ENCODE data around the gene TFEB.

Gene TFEB

GRCh38 chr6:41653691-41654090 lies 81.7 kb downstream of the TFEB start:
- TF ChIP-seq POLR2AphosphoS5 (IDR thresholded peaks at IDR 0.05; ENCODE audit: low read depth, low read length) (no peak), POLR2A (IDR thresholded peaks at IDR 0.05; ENCODE audit: low read depth, low read length) (no peak), POU2F2 (IDR thresholded peaks at IDR 0.05; ENCODE audit: low read depth, low read length) (no peak)
- no peak for FAIRE-seq
- no peak for DNase-seq (ENCODE audit: insufficient read length, low spot score)

GRCh38 chr6:41652866-41653652 lies 82.3 kb downstream of the TFEB start:
- DNase-seq (ENCODE audit: insufficient read length, low spot score) (no peak), FAIRE-seq (no peak)
- TF ChIP-seq POLR2A (IDR thresholded peaks at IDR 0.05; ENCODE audit: low read depth, low read length) (no peak), SPI1 (IDR thresholded peaks at IDR 0.05; ENCODE audit: low read depth, low read length) (no peak), PAX5 (IDR thresholded peaks at IDR 0.05; ENCODE audit: insufficient read depth, low read length, severe bottlenecking) (no peak), POLR2AphosphoS5 (IDR thresholded peaks at IDR 0.05; ENCODE audit: low read depth, low read length) (no peak), POU2F2 (IDR thresholded peaks at IDR 0.05; ENCODE audit: low read depth, low read length) (no peak), TAF1 (IDR thresholded peaks at IDR 0.05; ENCODE audit: low read depth, low read length) (no peak)

- no peak for DNase-seq (ENCODE audit: insufficient read length, low spot score)
These were observed 83.3 kb downstream of the TFEB start for GRCh38 chr6:41651962-41652657.

GRCh38 chr6:41651246-41651961 lies 84.0 kb downstream of the TFEB start:
- no peak for TF ChIP-seq SPI1 (IDR thresholded peaks at IDR 0.05; ENCODE audit: low read depth, low read length)
- no peak for TF ChIP-seq TAF1 (IDR thresholded peaks at IDR 0.05; ENCODE audit: low read depth, low read length)
- TF ChIP-seq POLR2A (IDR thresholded peaks at IDR 0.05; ENCODE audit: low read depth, low read length) = no peak
- TF ChIP-seq PAX5 (IDR thresholded peaks at IDR 0.05; ENCODE audit: insufficient read depth, low read length, severe bottlenecking) = no peak
- no peak for TF ChIP-seq POU2F2 (IDR thresholded peaks at IDR 0.05; ENCODE audit: low read depth, low read length)
- TF ChIP-seq POLR2AphosphoS5 (IDR thresholded peaks at IDR 0.05; ENCODE audit: low read depth, low read length) = no peak
- FAIRE-seq = no peak
- DNase-seq (ENCODE audit: insufficient read length, low spot score) = no peak

More at GRCh38 chr6:41651962-41652657, 83.3 kb downstream of the TFEB start:
- no peak for FAIRE-seq
- no peak for TF ChIP-seq POLR2A (IDR thresholded peaks at IDR 0.05; ENCODE audit: low read depth, low read length)
- no peak for TF ChIP-seq SPI1 (IDR thresholded peaks at IDR 0.05; ENCODE audit: low read depth, low read length)

GRCh38 chr6:41650120-41650519 lies 85.3 kb downstream of the TFEB start:
- no peak for FAIRE-seq
- DNase-seq (ENCODE audit: insufficient read length, low spot score) = no peak
- TF ChIP-seq POLR2A (IDR thresholded peaks at IDR 0.05; ENCODE audit: low read depth, low read length) (no peak), SPI1 (IDR thresholded peaks at IDR 0.05; ENCODE audit: low read depth, low read length) (no peak), PAX5 (IDR thresholded peaks at IDR 0.05; ENCODE audit: insufficient read depth, low read length, severe bottlenecking) (no peak), POLR2AphosphoS5 (IDR thresholded peaks at IDR 0.05; ENCODE audit: low read depth, low read length) (no peak), TAF1 (IDR thresholded peaks at IDR 0.05; ENCODE audit: low read depth, low read length) (no peak), POU2F2 (IDR thresholded peaks at IDR 0.05; ENCODE audit: low read depth, low read length) (no peak)

- no peak for DNase-seq (ENCODE audit: insufficient read length, low spot score)
- no peak for TF ChIP-seq POLR2A (IDR thresholded peaks at IDR 0.05; ENCODE audit: low read depth, low read length)
- TF ChIP-seq POLR2AphosphoS5 (IDR thresholded peaks at IDR 0.05; ENCODE audit: low read depth, low read length) = no peak
- TF ChIP-seq SPI1 (IDR thresholded peaks at IDR 0.05; ENCODE audit: low read depth, low read length) = no peak
- no peak for TF ChIP-seq PAX5 (IDR thresholded peaks at IDR 0.05; ENCODE audit: insufficient read depth, low read length, severe bottlenecking)
- no peak for FAIRE-seq
These were observed 85.8 kb downstream of the TFEB start for GRCh38 chr6:41649596-41649995.

- FAIRE-seq (no peak), DNase-seq (ENCODE audit: insufficient read length, low spot score) (no peak)
- no peak for TF ChIP-seq POLR2AphosphoS5 (IDR thresholded peaks at IDR 0.05; ENCODE audit: low read depth, low read length)
- no peak for TF ChIP-seq TAF1 (IDR thresholded peaks at IDR 0.05; ENCODE audit: low read depth, low read length)
- TF ChIP-seq POLR2A (IDR thresholded peaks at IDR 0.05; ENCODE audit: low read depth, low read length) = no peak
- no peak for TF ChIP-seq POU2F2 (IDR thresholded peaks at IDR 0.05; ENCODE audit: low read depth, low read length)
- no peak for TF ChIP-seq PAX5 (IDR thresholded peaks at IDR 0.05; ENCODE audit: insufficient read depth, low read length, severe bottlenecking)
- no peak for TF ChIP-seq SPI1 (IDR thresholded peaks at IDR 0.05; ENCODE audit: low read depth, low read length)
These were observed 86.5 kb downstream of the TFEB start for GRCh38 chr6:41648921-41649320.

- TF ChIP-seq POLR2AphosphoS5 (IDR thresholded peaks at IDR 0.05; ENCODE audit: low read depth, low read length) (no peak), POU2F2 (IDR thresholded peaks at IDR 0.05; ENCODE audit: low read depth, low read length) (no peak), PAX5 (IDR thresholded peaks at IDR 0.05; ENCODE audit: insufficient read depth, low read length, severe bottlenecking) (no peak), SPI1 (IDR thresholded peaks at IDR 0.05; ENCODE audit: low read depth, low read length) (no peak), POLR2A (IDR thresholded peaks at IDR 0.05; ENCODE audit: low read depth, low read length) (no peak), TAF1 (IDR thresholded peaks at IDR 0.05; ENCODE audit: low read depth, low read length) (no peak)
- DNase-seq (ENCODE audit: insufficient read length, low spot score) (no peak), FAIRE-seq (no peak)
These were observed 87.3 kb downstream of the TFEB start for GRCh38 chr6:41648070-41648585.

GRCh38 chr6:41647061-41647511 lies 88.3 kb downstream of the TFEB start:
- TF ChIP-seq POLR2A (IDR thresholded peaks at IDR 0.05; ENCODE audit: low read depth, low read length) (no peak), POU2F2 (IDR thresholded peaks at IDR 0.05; ENCODE audit: low read depth, low read length) (no peak), PAX5 (IDR thresholded peaks at IDR 0.05; ENCODE audit: insufficient read depth, low read length, severe bottlenecking) (no peak), POLR2AphosphoS5 (IDR thresholded peaks at IDR 0.05; ENCODE audit: low read depth, low read length) (no peak), TAF1 (IDR thresholded peaks at IDR 0.05; ENCODE audit: low read depth, low read length) (no peak), SPI1 (IDR thresholded peaks at IDR 0.05; ENCODE audit: low read depth, low read length) (no peak)
- DNase-seq (ENCODE audit: insufficient read length, low spot score) (no peak), FAIRE-seq (no peak)
